GM12878 (cell line): ENCODE results near the gene SIK3. TPM values are rescaled to one million over a fixed set of nuclear protein-coding genes. Genes with fewer than 3 reads are reported as not detected.

Experiments used
- BCL11A ChIP-seq: IDR thresholded peaks from 2 replicates; pipeline ENCODE4 v1.6.1; 2011; ENCODE audit warnings: low read depth, low read length
- EZH2 ChIP-seq: IDR thresholded peaks from 2 replicates; pipeline ENCODE4 v1.6.1; 2012; ENCODE audit warnings: low read depth, mild to moderate bottlenecking, control low read depth, inconsistent platforms, low read length, borderline replicate concordance; ENCODE audit not compliant: control insufficient read depth
- FOS ChIP-seq: IDR thresholded peaks from 3 replicates; pipeline ENCODE4 v1.6.1; 2011; ENCODE audit warnings: borderline replicate concordance; ENCODE audit not compliant: insufficient read length; ENCODE audit errors: extremely low read depth
- NFYA ChIP-seq: IDR thresholded peaks from 2 replicates; pipeline ENCODE4 v1.6.1; 2011; ENCODE audit warnings: low read depth, mild to moderate bottlenecking, low read length, improper control_type of control experiment, borderline replicate concordance
- NR2F1 ChIP-seq: fragments of 450-650 bp; conservative IDR thresholded peaks from 2 replicates; pipeline ENCODE4 v1.6.1; 2017; ENCODE audit warnings: mild to moderate bottlenecking
- PAX5 ChIP-seq: IDR thresholded peaks from 2 replicates; pipeline ENCODE4 v1.6.1; 2011; ENCODE audit warnings: low read depth, low read length, borderline replicate concordance
- RCOR1 ChIP-seq: conservative IDR thresholded peaks from 2 replicates; pipeline ENCODE4 v1.6.1; 2012; ENCODE audit warnings: low read depth, low read length, improper control_type of control experiment
- SIX5 ChIP-seq: IDR thresholded peaks from 2 replicates; pipeline ENCODE4 v1.6.1; 2011; ENCODE audit warnings: mild to moderate bottlenecking, low read depth, low read length, moderate library complexity; ENCODE audit not compliant: severe bottlenecking
- SKIL ChIP-seq: fragments of 450-650 bp; IDR thresholded peaks from 2 replicates; pipeline ENCODE4 v1.6.1; 2017; ENCODE audit warnings: mild to moderate bottlenecking, low read depth, inconsistent platforms; ENCODE audit not compliant: poor library complexity, severe bottlenecking
- TARDBP ChIP-seq: IDR thresholded peaks from 2 replicates; pipeline ENCODE4 v1.6.1; 2016; ENCODE audit warnings: borderline replicate concordance
- YBX1 ChIP-seq: fragments of 450-650 bp; IDR thresholded peaks from 2 replicates; pipeline ENCODE4 v1.6.1; 2016; ENCODE audit warnings: antibody characterized with exemption
- polyA plus RNA-seq, 11 experiments: library from polyadenylated mRNA; depleted of rRNA in 4 of 11; unstranded in 6 of 11; stranded (reverse) in 5 of 11; fragments of >200 nt; fragmentation: Nextera tagmentation in 4 of 11; fragmentation: Illumina TruSeq in 1 of 11; extraction: Ambion mirVana in 4 of 11; extraction: Trizol in 1 of 11; gene quantifications; 1 replicate in 1 of 11; 2 replicates in 10 of 11; pipeline versions ENCODE4 v1.2.1 to v1.2.3, GENCODE V29; 2011 to 2016; ENCODE audit warnings: inconsistent platforms in 2 of 11, missing spikeins in 2 of 11, low read depth in 1 of 11
- total RNA-seq, 4 experiments: library from RNA; depleted of rRNA in 3 of 4; stranded (reverse); fragments of >200 nt in 3 of 4; fragmentation: Illumina TruSeq in 1 of 4; extraction: Trizol in 1 of 4; gene quantifications; 2 replicates each; pipeline versions ENCODE4 v1.2.1 to v1.2.3, GENCODE V29; 2013 to 2021
- TF ChIP-seq, protein P1 (sequence below): fragments of 450-650 bp; IDR thresholded peaks from 2 replicates; pipeline ENCODE4 v1.6.1; 2016; ENCODE audit warnings: mild to moderate bottlenecking, moderate library complexity, borderline replicate concordance

The SIK3 gene
- total and polyA plus RNA-seq, 10 of the 15 experiments (the other 5 are each of a cell fraction or from before 2014, with no cell fraction given), result 2.5 to 31.9 (median 11.1) TPM

DNA sequence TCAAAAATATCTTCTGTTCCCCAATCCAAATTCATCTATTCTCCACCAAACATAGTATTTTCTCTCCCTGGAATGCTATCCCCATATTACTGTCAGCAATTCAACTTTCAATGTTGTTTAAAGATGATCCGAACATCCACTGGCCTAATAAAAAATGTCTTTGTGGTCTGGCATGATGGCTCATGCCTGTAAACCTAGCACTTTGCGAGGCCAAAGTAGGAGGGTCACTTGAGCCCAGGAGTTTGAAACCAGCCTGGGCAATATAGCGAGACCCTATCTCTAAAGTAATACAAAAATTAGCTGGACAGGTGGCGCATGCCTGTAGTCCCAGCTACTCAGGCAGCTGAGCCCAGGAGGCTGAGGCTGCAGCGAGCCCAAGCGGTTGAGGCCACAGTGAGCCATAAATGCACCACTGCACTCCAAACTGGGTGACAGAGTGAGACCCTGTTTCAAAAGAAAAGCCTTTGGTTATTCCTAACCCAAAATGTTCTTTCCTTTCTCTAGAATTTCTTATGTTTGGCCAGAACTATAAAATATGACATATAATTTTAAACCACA is 29.8 kb downstream of the SIK3 start (continued):
- TF ChIP-seq SIX5 (no peak), PAX5 (no peak), BCL11A (no peak), FOS (no peak), YBX1 (no peak), EZH2 (no peak), NFYA (no peak), NR2F1 (no peak), SKIL (no peak), RCOR1 (no peak), TARDBP (no peak)
- TF ChIP-seq, protein P1, sequence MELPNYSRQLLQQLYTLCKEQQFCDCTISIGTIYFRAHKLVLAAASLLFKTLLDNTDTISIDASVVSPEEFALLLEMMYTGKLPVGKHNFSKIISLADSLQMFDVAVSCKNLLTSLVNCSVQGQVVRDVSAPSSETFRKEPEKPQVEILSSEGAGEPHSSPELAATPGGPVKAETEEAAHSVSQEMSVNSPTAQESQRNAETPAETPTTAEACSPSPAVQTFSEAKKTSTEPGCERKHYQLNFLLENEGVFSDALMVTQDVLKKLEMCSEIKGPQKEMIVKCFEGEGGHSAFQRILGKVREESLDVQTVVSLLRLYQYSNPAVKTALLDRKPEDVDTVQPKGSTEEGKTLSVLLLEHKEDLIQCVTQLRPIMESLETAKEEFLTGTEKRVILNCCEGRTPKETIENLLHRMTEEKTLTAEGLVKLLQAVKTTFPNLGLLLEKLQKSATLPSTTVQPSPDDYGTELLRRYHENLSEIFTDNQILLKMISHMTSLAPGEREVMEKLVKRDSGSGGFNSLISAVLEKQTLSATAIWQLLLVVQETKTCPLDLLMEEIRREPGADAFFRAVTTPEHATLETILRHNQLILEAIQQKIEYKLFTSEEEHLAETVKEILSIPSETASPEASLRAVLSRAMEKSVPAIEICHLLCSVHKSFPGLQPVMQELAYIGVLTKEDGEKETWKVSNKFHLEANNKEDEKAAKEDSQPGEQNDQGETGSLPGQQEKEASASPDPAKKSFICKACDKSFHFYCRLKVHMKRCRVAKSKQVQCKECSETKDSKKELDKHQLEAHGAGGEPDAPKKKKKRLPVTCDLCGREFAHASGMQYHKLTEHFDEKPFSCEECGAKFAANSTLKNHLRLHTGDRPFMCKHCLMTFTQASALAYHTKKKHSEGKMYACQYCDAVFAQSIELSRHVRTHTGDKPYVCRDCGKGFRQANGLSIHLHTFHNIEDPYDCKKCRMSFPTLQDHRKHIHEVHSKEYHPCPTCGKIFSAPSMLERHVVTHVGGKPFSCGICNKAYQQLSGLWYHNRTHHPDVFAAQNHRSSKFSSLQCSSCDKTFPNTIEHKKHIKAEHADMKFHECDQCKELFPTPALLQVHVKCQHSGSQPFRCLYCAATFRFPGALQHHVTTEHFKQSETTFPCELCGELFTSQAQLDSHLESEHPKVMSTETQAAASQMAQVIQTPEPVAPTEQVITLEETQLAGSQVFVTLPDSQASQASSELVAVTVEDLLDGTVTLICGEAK, result no peak
